Femur (tissue), 1 donor: ENCODE measurements around the gene NDUFB10.
"Not testable (repeated sequence)": the region's sequence is repeated elsewhere in the genome, so short reads cannot be mapped to it uniquely, and the experiment has no call there.

ENCODE experiments used
- DNase-seq: peaks from one replicate; pipeline ENCODE4 v3.0.0-alpha.2; 2017

Gene NDUFB10

GRCh38 chr16:1947369-1947670, 12.0 kb upstream of the NDUFB10 start:
- DNase-seq: no peak

GRCh38 chr16:1949507-1949906, 9.8 kb upstream of the NDUFB10 start:
- DNase-seq: no peak

- peak; percentile 24 for DNase-seq
Measured at GRCh38 chr16:1950047-1950446, 9.3 kb upstream of the NDUFB10 start.

DNA sequence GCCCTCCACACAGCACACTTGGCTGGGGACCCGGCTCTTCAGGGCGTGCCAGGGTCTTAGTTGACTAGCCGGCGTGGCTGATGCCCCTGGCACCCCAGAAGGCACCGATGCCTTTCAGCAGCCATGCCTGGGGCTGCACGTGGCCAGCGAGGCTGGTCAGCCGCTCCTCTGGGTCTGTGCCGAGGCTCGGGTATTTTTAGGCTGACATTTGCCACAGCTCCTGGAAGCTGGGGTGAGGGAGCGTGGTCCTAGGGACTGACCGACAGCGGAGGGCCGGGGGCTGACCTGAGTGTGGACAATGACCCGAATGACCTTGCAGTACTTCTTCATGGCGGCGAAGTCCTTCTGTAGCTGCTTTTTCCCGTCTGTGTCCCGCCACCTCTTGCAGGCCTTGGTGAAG, 8.8 kb upstream of the NDUFB10 start:
- no peak for DNase-seq

- no peak for DNase-seq
Measured at GRCh38 chr16:1953734-1954133, 5.6 kb upstream of the NDUFB10 start.

GRCh38 chr16:1957434-1958142, 1.8 kb upstream of the NDUFB10 start:
- not testable (repeated sequence) for DNase-seq

- not testable (repeated sequence) for DNase-seq
Measured at GRCh38 chr16:1958143-1958491, 1.2 kb upstream of the NDUFB10 start.

GRCh38 chr16:1958715-1959268, 546 bp upstream of the NDUFB10 start:
- no peak for DNase-seq

- DNase-seq: no peak
Measured at GRCh38 chr16:1960665-1961630, 1.6 kb downstream of the NDUFB10 start.

DNA sequence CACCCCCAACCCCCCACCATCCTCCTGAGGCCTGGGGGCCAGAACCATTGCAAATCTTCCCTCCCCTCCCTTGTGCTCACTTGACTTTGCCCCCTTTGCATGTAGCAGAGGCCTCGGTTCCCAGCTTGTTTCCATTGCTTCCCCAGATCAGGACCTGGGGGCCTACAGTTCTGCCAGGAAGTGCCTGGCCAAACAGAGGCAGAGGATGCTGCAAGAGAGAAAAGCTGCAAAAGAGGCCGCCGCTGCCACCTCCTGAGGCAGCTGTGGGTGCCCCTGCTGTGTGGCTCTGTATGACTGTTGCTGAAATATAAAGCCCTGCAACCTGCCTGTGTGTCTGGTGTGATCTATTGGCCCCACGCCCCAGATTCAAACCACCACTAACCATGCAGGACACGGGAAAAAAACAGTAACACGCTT, 2.3 kb downstream of the NDUFB10 start:
- no peak for DNase-seq

GRCh38 chr16:1962161-1963153, 3.1 kb downstream of the NDUFB10 start:
- not testable (repeated sequence) for DNase-seq

DNA sequence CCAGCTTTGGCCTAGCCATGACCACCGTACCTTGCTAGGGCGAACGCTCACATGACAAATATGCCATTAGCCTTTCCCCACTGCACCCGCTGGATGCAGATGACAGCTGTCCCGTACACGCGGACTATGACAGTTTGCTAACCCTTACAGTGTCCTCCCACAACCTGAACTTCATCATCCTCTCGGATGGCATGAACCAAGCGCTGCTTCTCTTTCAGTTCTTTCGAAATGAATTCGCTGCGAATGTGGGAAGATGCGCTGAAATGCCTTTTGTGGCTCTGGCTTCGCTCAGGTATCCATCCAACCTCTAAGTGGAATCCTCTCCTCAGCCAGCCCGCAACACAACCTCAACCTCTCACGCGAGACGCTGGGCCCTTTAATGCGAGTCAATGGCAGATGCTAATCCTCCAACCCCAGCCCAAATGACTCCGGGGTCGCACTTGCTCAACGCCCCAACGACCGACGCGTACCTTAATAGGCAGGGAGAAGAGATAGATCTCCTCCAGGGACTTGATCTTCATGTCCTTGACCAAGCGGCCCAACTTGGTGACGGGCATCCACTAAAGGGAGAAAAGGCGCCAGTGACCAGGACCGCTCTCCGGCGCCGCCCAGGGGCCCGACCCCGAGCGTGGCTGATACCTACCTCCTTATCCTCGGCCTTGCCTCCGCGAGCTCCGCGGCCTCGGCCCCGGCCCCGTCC, 4.6 kb downstream of the NDUFB10 start:
- peak; percentile 65 for DNase-seq

DNA sequence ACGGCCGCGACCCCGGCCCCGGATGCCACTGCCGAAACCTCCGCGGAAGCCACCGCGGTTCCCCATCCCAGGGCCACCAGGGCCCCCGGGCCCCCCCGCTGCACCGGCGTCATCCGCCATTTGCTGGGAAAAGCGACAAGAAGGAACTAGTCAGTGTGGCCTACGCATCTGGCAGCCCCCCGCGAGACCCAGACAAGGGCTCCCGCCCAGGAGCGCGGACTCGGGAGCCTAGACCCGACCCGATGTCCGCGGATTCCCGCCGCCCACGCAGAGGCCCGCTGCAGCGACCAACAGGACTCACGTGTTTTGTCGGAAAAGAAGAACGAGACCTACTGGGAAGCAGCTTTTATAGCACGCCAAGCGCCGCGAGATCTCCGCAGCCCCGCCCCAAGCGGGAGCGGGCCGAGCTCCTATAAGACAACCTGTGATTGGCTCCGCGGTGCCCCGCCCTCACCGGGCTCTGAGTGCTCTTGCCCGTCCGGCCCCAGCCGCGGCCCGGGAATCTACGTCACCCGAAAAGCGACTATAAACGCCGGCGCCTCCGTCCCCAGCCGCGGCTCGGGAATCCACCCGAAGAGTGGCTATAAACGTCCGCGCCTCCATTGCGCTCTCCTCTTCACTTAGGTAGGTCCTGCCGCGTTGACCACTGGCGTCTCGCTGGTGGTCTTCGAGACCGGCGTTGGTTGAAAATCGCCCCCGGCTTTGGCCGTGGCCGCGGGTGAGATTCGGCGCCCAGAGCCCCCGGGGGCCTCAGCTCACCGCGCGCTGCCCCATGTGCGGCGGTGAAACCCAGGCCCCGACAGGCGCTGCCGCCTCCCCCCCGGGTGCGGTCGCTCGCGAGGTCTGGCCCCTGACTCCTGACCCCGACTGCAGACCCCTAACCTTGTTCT, 5.4 kb downstream of the NDUFB10 start, which contains the start of gene RPS2:
Gene RPS2 (minus strand): TSS at position 321 of the 890 bp plus-strand sequence. CDS start 201 bp downstream, at position 120.
- DNase-seq: peak; percentile 99

DNA sequence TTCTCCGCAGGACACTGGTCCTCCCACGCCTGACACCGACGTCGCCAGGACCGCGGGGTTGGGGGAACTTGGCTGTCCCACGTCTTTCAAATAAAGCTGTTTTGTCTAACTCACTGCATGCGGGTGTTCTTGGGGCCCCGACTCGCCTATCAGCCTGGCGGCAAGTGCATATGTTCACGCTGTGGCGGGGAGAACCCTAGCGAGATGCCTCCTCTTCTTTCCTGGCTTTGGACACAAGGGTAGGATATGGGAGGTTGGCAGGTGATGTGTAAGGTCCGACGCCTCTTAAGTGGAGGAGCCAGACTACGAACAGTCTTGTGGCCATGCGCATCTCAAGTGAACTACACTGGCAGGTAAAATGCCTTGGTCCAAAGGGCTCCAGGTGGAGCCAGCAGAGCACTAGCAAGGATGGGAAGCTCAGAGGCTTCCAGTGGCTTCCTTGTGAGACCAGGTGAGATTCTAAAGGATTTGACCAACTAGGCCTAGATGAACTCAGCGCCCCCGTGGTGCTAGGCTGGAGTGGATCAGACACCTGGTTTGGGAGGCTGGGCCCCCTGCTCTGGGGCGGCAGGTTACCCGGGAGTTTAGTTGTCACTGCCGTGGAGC, 6.2 kb downstream of the NDUFB10 start:
- DNase-seq: no peak

DNA sequence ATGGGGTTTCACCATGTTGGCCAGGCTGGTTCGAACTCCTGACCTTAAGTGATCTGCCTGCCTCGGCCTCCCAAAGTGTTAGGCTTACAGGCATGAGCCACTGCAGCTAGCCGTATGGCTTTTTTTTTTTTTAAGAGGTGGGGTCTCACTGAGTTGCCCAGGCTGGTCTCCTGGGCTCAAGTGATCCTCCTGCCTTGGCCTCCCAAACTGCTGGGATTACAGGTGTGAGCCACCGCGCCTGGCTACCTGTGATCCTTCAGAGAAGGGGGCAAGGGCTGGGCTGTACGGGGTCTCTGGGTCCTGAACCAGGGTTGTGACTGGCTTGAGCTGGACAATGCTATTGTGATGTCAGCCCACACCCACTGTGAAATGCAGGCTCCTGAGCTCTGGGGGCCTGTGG, 7.1 kb downstream of the NDUFB10 start, which contains the start of gene RNF151:
Gene RNF151 (plus strand): TSS at position 397 of the 400 bp plus-strand sequence. CDS start 26 bp downstream, outside the sequence.
- no peak for DNase-seq

GRCh38 chr16:1968146-1968953, 9.0 kb downstream of the NDUFB10 start:
- no peak for DNase-seq

DNA sequence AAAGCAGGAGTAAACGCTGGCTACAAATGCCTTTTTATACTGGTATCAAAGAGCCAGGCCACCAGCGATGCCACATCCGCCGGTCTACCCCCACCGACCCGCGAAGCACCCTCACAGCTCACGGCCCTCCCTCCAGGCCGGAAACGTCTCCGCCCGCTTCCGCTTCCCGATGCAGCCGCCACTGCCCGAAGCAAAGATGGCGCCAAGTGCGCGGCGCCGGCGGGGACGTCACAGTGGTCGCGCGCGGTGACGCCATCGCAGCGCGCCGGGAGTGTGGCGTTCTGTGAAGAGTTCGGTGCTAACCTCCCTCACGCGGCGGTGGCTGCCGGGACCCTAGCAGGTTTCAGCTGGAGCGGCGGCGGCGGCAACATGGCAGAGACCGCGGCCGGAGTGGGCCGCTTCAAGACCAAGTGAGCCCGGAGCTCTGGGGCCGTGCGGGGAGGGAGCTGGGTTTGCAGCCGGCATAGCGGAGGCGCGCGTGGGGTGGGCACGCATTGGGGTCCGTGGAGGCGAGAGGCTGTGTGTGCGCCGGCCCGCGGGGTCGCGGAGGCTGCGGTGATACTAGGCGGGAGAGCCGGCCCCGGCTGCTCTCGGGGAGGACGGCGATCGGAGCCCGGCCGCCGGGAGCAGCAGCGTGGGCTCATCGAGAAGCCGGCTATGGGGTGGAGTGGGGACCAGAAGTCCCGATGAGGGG, 12.6 kb downstream of the NDUFB10 start, which contains the start of gene TBL3:
Gene TBL3 (plus strand): TSS at position 258 of the 694 bp plus-strand sequence. CDS start 112 bp downstream, at position 370.
- peak; percentile 97 for DNase-seq

GRCh38 chr16:1972490-1972877, 13.1 kb downstream of the NDUFB10 start:
- no peak for DNase-seq
